Measurements from ENCODE around the gene ACSL1. TPM values are rescaled to one million over a fixed set of nuclear protein-coding genes. Genes with fewer than 3 reads are reported as not detected.
"Not testable (repeated sequence)": the region's sequence is repeated elsewhere in the genome, so short reads cannot be mapped to it uniquely, and the experiment has no call there.

ACSL1 gene
- total and polyA plus RNA-seq, 8 donors = 18.5 to 270 (median 26.4) TPM

DNA sequence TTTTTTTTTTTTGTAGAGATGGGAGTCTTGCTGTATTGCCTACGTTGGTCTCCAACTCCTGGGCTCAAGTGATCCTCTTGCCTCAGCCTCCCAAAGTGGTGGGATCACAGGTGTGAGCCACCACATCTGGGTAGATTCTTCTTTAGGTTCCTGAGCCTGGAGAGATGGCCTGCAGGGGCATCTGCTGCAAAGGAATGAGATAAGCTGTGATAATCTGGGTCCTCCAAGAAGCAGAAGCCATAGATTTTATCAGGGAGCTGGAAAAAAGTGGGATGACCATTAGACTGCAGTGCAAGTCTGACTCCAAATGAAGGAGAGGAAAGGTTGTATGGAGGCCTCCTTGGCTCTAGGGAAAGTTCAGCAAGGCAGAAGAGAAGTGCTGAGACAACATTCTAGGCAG is 19.0 kb upstream of the ACSL1 start:
- Histone ChIP-seq H3K27me3 (no peaks in the 10 kb centered on the region), H3K9me3 (no peaks in the 10 kb centered on the region), H3K4me3 (no peak overlapping the region), H3K36me3 (no peaks in the 10 kb centered on the region), H3K4me1 (peaks cover 0 to 26% of the 10 kb centered on the region in 2 donors), H3K27ac (peak overlapping the region in 1 of 2 donors; percentile 4)
- ATAC-seq (no peak), DNase-seq (no peak)
- TF ChIP-seq, protein P1, sequence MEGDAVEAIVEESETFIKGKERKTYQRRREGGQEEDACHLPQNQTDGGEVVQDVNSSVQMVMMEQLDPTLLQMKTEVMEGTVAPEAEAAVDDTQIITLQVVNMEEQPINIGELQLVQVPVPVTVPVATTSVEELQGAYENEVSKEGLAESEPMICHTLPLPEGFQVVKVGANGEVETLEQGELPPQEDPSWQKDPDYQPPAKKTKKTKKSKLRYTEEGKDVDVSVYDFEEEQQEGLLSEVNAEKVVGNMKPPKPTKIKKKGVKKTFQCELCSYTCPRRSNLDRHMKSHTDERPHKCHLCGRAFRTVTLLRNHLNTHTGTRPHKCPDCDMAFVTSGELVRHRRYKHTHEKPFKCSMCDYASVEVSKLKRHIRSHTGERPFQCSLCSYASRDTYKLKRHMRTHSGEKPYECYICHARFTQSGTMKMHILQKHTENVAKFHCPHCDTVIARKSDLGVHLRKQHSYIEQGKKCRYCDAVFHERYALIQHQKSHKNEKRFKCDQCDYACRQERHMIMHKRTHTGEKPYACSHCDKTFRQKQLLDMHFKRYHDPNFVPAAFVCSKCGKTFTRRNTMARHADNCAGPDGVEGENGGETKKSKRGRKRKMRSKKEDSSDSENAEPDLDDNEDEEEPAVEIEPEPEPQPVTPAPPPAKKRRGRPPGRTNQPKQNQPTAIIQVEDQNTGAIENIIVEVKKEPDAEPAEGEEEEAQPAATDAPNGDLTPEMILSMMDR (IDR thresholded peaks at IDR 0.05) = no peak
- intact Hi-C loops (cut with DNase I) = no loop called here

DNA sequence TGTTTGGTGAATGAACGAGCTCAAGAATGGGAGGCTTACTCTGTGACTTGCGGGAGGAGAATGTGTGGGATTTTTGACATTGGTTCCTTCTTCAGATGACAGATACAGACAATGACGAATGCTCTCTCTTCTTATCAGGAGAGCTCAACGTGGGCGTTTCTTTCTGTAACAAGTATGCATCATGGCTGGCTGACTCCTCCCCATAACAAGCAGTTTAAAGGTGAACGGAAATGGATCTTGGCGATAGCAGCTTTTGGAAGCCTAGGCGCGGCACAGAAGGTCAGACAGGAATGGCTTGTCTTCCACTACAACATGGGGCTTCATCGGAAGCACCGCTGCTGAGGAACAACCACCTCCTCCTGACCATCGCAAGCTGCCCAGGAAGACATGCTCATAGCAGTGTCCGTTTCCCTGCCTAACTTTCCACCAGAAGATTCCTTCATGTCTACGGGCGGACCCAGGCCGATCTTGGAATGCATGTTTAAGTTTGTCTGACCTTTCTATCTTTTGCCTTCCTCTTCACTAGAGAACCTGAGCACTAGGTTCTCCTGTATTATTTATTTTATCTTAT is 18.3 kb upstream of the ACSL1 start:
- no peak for ATAC-seq
- DNase-seq = no peak
- H3K9me3 ChIP-seq = no peaks in the 10 kb centered on the region
- TF ChIP-seq, protein P1 (IDR thresholded peaks at IDR 0.05) = no peak
- H3K4me3 ChIP-seq = no peak overlapping the region
- no peaks in the 10 kb centered on the region for H3K36me3 ChIP-seq
- H3K27ac ChIP-seq = no peak overlapping the region
- H3K27me3 ChIP-seq = no peaks in the 10 kb centered on the region
- intact Hi-C loops (cut with DNase I) = no loop called here
- H3K4me1 ChIP-seq = peaks cover 0 to 25% of the 10 kb centered on the region in 2 donors

DNA sequence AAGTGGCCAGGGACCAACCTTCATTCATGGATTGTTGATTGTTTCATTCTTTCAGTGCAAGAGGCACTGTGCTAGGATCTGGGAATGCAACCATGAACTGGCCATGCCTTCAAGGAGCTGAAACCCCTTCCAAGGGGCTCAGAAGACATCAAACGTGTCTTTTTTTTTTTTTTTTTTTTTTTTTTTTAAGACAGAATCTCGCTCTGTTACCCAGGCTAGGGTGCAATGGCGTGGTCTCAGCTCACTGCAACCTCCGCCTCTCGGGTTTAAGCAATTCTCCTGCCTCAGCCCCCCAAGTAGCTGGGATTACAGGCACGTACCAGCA is 13.3 kb upstream of the ACSL1 start:
- H3K27ac ChIP-seq; ATAC-seq; H3K4me3 ChIP-seq; H3K4me1 ChIP-seq; intact Hi-C loops (cut with DNase I); H3K9me3 ChIP-seq; H3K36me3 ChIP-seq; H3K27me3 ChIP-seq; DNase-seq: not testable (repeated sequence)

DNA sequence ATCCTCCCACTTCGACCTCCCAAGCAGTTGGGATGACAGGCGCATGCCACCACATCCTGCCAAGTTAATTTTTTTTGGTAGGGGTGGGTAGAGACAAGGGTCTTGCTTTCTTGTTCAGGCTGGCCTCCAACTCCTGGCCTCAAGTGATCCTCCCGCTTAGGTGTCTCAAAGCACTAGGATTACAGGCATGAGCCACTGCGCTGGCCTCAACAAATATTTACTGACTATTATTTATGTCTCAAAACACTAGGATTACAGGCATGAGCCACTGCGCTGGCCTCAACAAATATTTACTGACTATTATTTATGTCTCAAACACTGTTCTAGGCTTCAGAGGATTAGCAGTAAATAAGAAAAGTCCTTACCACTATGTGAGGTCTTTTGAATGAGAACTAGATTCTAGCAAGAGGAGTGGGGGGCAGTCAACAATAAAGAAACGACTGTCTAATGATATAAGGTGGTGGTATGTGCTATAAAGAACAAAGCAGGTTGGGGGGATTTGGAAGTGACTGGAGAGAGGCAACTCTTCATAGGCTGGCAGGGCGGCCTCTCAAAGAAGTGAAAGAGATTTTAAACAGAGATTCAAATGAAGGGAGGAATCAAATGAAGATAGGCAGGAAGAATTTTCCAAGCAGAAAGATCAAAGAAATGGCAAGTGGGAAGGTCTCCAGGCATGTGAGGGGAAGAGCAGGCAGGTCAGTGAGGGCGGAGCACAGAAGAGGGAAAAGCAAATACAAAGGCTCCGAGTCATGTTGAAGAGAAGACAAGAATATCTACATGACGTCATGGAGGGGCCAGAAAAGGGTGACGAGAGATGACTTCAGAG is 12.7 kb upstream of the ACSL1 start:
- intact Hi-C loops (cut with DNase I) = no loop called here
- ATAC-seq (peak; percentile 90), DNase-seq (peak in 1 of 4 donors; percentile 32)
- no peaks in the 10 kb centered on the region for H3K27me3 ChIP-seq
- TF ChIP-seq, protein P1 (IDR thresholded peaks at IDR 0.05) = no peak
- no peaks in the 10 kb centered on the region for H3K36me3 ChIP-seq
- H3K4me1 ChIP-seq = peaks cover 0 to 10% of the 10 kb centered on the region in 2 donors
- no peak overlapping the region for H3K4me3 ChIP-seq
- H3K27ac ChIP-seq = no peak overlapping the region
- H3K9me3 ChIP-seq = no peaks in the 10 kb centered on the region

DNA sequence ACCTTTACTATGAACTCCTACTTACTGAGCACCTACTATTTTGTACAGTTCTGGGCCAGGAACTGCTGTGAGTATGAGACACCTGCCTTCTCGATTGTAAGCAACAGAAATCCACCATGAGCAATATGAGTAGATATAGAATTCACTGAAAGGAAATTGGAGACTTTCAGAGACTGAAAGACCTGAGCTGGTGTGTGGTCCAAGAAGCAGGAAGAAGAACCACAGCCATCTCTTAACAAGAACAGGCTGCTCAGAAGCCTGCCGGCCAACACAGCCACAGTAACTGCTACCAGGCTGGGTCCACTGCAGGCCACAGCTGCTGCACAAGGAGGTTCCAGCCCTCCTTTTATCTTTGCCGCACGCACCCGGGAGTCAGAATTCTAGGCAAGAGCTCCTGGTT is 10.8 kb upstream of the ACSL1 start:
- TF ChIP-seq, protein P1 (IDR thresholded peaks at IDR 0.05) = no peak
- Histone ChIP-seq H3K4me1 (peaks cover 0 to 17% of the 10 kb centered on the region in 2 donors), H3K9me3 (no peaks in the 10 kb centered on the region), H3K27ac (no peak overlapping the region), H3K36me3 (no peaks in the 10 kb centered on the region), H3K4me3 (no peak overlapping the region), H3K27me3 (no peaks in the 10 kb centered on the region)
- ATAC-seq (no peak), DNase-seq (no peak)
- intact Hi-C loops (cut with DNase I) = no loop called here
